ENCODE data around the gene BMP8A.
"Not testable (repeated sequence)": the region's sequence is repeated elsewhere in the genome, so short reads cannot be mapped to it uniquely, and the experiment has no call there.

BMP8A gene

DNA sequence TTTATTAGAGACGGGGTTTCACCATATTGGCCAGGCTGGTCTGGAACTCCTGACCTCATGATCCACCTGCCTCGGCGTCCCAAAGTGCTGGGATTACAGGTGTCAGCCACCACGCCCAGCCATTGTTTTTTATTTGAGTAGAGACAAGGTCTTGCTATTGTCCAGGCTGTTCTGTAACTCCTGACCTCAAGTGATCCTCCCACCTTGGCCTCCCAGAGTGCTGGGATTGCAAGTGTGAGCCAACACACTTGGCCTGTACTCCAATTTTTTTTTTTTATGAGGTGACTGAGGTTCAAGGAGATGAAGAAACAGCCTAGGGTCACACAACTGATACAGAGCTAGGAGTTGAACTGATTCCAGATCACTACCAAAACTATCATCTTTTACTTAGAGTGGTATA, 41.4 kb upstream of the BMP8A start:
- not testable (repeated sequence) for DNase-seq (ENCODE audit: low read depth in 1 of 2, low spot score in 1 of 2); H3K27ac ChIP-seq (replicated peaks); H3K4me3 ChIP-seq (replicated peaks; ENCODE audit: insufficient read depth, low read length); H3K27me3 ChIP-seq (ENCODE audit: insufficient read depth, poor library complexity, severe bottlenecking)

DNA sequence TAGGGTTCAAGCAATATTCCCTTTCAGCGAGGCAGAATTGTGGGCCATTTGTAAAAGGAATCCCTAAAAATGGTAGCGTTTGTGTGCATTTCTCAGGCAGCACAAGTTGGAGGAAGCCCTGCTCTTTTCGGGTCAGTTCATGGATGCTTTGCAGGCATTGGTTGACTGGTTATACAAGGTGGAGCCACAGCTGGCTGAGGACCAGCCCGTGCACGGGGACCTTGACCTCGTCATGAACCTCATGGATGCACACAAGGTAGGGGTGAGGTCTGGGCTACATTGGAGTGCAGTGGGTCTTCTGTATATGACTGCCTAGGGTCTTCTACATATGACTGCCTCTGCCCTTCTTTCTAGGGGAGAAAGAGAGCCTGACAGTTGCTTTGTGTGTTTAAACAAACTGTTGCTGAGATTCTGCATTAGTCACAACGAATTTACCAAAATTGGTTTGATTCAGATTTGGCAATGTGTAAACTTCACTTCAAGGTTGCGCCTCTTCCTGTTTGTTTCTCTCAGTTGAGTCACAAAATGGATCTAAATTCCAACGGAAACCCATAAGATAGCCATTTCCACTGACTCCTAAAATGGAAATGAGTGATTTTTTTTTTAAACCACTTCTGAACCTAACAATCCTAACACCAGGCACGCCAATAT, 40.4 kb upstream of the BMP8A start:
- no peak for DNase-seq (ENCODE audit: low read depth in 1 of 2, low spot score in 1 of 2)
- no peak overlapping the region for H3K4me3 ChIP-seq (replicated peaks; ENCODE audit: insufficient read depth, low read length)
- H3K27ac ChIP-seq (replicated peaks) = no peak overlapping the region
- no peaks in the 10 kb centered on the region for H3K27me3 ChIP-seq (ENCODE audit: insufficient read depth, poor library complexity, severe bottlenecking)
- TF ChIP-seq POLR2AphosphoS5 (IDR thresholded peaks at IDR 0.05; ENCODE audit: low read depth) (no peak), SPI1 (IDR thresholded peaks at IDR 0.05; ENCODE audit: borderline replicate concordance, low read depth) (no peak)

DNA sequence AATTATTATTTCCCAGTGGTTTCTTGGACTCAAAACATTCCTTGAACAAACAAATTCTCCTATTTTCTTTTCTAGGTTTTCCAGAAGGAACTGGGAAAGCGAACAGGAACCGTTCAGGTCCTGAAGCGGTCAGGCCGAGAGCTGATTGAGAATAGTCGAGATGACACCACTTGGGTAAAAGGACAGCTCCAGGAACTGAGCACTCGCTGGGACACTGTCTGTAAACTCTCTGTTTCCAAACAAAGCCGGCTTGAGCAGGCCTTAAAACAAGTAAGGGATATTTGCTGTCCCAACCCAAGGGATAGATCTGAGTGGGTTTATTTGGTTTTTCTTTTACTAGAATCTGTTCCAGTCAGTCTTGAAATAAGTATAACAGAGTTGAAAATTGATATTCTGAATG, 39.4 kb upstream of the BMP8A start:
- Histone ChIP-seq H3K27ac (replicated peaks) (no peak overlapping the region), H3K4me3 (replicated peaks; ENCODE audit: insufficient read depth, low read length) (no peak overlapping the region), H3K27me3 (ENCODE audit: insufficient read depth, poor library complexity, severe bottlenecking) (no peaks in the 10 kb centered on the region)
- DNase-seq (ENCODE audit: low read depth in 1 of 2, low spot score in 1 of 2) = no peak
- TF ChIP-seq, protein P1, sequence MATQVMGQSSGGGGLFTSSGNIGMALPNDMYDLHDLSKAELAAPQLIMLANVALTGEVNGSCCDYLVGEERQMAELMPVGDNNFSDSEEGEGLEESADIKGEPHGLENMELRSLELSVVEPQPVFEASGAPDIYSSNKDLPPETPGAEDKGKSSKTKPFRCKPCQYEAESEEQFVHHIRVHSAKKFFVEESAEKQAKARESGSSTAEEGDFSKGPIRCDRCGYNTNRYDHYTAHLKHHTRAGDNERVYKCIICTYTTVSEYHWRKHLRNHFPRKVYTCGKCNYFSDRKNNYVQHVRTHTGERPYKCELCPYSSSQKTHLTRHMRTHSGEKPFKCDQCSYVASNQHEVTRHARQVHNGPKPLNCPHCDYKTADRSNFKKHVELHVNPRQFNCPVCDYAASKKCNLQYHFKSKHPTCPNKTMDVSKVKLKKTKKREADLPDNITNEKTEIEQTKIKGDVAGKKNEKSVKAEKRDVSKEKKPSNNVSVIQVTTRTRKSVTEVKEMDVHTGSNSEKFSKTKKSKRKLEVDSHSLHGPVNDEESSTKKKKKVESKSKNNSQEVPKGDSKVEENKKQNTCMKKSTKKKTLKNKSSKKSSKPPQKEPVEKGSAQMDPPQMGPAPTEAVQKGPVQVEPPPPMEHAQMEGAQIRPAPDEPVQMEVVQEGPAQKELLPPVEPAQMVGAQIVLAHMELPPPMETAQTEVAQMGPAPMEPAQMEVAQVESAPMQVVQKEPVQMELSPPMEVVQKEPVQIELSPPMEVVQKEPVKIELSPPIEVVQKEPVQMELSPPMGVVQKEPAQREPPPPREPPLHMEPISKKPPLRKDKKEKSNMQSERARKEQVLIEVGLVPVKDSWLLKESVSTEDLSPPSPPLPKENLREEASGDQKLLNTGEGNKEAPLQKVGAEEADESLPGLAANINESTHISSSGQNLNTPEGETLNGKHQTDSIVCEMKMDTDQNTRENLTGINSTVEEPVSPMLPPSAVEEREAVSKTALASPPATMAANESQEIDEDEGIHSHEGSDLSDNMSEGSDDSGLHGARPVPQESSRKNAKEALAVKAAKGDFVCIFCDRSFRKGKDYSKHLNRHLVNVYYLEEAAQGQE (IDR thresholded peaks at IDR 0.05; ENCODE audit: insufficient replicate concordance, low read depth) = no peak
- TF ChIP-seq GABPA (IDR thresholded peaks at IDR 0.05; ENCODE audit: low read depth) (no peak), SPI1 (IDR thresholded peaks at IDR 0.05; ENCODE audit: borderline replicate concordance, low read depth) (no peak), POLR2AphosphoS5 (IDR thresholded peaks at IDR 0.05; ENCODE audit: low read depth) (no peak)
- TF ChIP-seq, protein P2, sequence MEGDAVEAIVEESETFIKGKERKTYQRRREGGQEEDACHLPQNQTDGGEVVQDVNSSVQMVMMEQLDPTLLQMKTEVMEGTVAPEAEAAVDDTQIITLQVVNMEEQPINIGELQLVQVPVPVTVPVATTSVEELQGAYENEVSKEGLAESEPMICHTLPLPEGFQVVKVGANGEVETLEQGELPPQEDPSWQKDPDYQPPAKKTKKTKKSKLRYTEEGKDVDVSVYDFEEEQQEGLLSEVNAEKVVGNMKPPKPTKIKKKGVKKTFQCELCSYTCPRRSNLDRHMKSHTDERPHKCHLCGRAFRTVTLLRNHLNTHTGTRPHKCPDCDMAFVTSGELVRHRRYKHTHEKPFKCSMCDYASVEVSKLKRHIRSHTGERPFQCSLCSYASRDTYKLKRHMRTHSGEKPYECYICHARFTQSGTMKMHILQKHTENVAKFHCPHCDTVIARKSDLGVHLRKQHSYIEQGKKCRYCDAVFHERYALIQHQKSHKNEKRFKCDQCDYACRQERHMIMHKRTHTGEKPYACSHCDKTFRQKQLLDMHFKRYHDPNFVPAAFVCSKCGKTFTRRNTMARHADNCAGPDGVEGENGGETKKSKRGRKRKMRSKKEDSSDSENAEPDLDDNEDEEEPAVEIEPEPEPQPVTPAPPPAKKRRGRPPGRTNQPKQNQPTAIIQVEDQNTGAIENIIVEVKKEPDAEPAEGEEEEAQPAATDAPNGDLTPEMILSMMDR (IDR thresholded peaks at IDR 0.05; ENCODE audit: insufficient read depth, low read length) = no peak

DNA sequence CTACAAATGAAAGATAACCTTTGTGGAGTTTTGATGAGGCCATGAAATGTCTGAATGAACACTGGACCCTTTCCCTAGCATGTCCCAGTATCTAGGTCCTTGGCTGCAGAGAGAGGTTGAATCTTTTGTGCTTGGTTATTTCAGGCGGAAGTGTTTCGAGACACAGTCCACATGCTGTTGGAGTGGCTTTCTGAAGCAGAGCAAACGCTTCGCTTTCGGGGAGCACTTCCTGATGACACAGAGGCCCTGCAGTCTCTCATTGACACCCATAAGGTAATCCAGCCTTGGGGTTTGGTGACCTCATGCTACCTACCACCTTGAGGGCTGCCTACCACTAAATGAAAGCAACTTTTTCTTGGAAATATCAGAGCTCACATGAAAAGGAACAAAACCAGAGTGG, 38.9 kb upstream of the BMP8A start:
- Histone ChIP-seq H3K27ac (replicated peaks) (no peak overlapping the region), H3K4me3 (replicated peaks; ENCODE audit: insufficient read depth, low read length) (no peak overlapping the region), H3K27me3 (ENCODE audit: insufficient read depth, poor library complexity, severe bottlenecking) (no peaks in the 10 kb centered on the region)
- no peak for DNase-seq (ENCODE audit: low read depth in 1 of 2, low spot score in 1 of 2)
- no peak for TF ChIP-seq SPI1 (IDR thresholded peaks at IDR 0.05; ENCODE audit: borderline replicate concordance, low read depth)
- TF ChIP-seq GABPA (IDR thresholded peaks at IDR 0.05; ENCODE audit: low read depth) = no peak
- TF ChIP-seq, protein P1 (IDR thresholded peaks at IDR 0.05; ENCODE audit: insufficient replicate concordance, low read depth) = no peak
- TF ChIP-seq, protein P2 (IDR thresholded peaks at IDR 0.05; ENCODE audit: insufficient read depth, low read length) = no peak
- TF ChIP-seq POLR2AphosphoS5 (IDR thresholded peaks at IDR 0.05; ENCODE audit: low read depth) = no peak

DNA sequence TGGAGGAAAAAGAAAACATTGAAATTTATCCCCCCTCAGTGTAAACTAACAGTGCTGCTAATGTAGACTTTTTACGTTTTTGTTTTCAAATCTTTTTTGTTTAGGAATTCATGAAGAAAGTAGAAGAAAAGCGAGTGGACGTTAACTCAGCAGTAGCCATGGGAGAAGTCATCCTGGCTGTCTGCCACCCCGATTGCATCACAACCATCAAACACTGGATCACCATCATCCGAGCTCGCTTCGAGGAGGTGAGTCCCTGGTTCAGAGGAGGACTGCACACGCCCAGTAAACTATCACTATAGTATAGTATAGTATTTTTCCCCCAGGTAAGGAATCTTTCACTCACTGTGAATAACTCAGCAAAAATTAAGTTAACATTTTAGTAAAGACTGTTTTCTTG, 37.8 kb upstream of the BMP8A start:
- no peak for TF ChIP-seq GABPA (IDR thresholded peaks at IDR 0.05; ENCODE audit: low read depth)
- no peak overlapping the region for H3K4me3 ChIP-seq (replicated peaks; ENCODE audit: insufficient read depth, low read length)
- DNase-seq (ENCODE audit: low read depth in 1 of 2, low spot score in 1 of 2) = no peak
- no peak overlapping the region for H3K27ac ChIP-seq (replicated peaks)
- H3K27me3 ChIP-seq (ENCODE audit: insufficient read depth, poor library complexity, severe bottlenecking) = no peaks in the 10 kb centered on the region
